Esophagus squamous epithelium (tissue), 4 donors: ENCODE measurements around the gene KCNQ1.

Source experiments
- POLR2A ChIP-seq, 4 donors: fragments of 450-650 bp; IDR thresholded peaks; one replicate each; pipeline ENCODE4 v1.6.1; 2017; ENCODE audit warnings: antibody characterized with exemption in 4 of 4, mild to moderate bottlenecking in 4 of 4, moderate library complexity in 3 of 4
- TF ChIP-seq, protein P1 (sequence below), 6 experiments: fragments of 450-650 bp in 4 of 6; fragments of 200-600 bp in 2 of 6; sonication (generic) in 2 of 6; IDR thresholded peaks; one replicate each; pipeline ENCODE4 v1.5.1; 2016 to 2019; ENCODE audit warnings: antibody characterized with exemption in 6 of 6, mild to moderate bottlenecking in 4 of 6, moderate library complexity in 4 of 6

- TF ChIP-seq, protein P1, sequence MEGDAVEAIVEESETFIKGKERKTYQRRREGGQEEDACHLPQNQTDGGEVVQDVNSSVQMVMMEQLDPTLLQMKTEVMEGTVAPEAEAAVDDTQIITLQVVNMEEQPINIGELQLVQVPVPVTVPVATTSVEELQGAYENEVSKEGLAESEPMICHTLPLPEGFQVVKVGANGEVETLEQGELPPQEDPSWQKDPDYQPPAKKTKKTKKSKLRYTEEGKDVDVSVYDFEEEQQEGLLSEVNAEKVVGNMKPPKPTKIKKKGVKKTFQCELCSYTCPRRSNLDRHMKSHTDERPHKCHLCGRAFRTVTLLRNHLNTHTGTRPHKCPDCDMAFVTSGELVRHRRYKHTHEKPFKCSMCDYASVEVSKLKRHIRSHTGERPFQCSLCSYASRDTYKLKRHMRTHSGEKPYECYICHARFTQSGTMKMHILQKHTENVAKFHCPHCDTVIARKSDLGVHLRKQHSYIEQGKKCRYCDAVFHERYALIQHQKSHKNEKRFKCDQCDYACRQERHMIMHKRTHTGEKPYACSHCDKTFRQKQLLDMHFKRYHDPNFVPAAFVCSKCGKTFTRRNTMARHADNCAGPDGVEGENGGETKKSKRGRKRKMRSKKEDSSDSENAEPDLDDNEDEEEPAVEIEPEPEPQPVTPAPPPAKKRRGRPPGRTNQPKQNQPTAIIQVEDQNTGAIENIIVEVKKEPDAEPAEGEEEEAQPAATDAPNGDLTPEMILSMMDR (IDR thresholded peaks at IDR 0.05): no peak
- TF ChIP-seq POLR2A (IDR thresholded peaks at IDR 0.05): no peak
These were observed 248.8 kb downstream of the KCNQ1 start for GRCh38 chr11:2693271-2694261.
